Renal pelvis (tissue), 12 donors: Measurements from ENCODE around the gene PSMA4. TPM values are rescaled to one million over a fixed set of nuclear protein-coding genes. Genes with fewer than 3 reads are reported as not detected.
A peak's percentile ranks its signal among the peaks of the same experiment; 100 is the strongest.
"Not testable (repeated sequence)": the region's sequence is repeated elsewhere in the genome, so short reads cannot be mapped to it uniquely, and the experiment has no call there.

ENCODE experiments used
- DNase-seq: peaks from one replicate; pipeline ENCODE4 v3.0.0-alpha.2; 2013
- long read RNA-seq, 16 experiments: transcript quantifications; one replicate each; lab custom pipeline, GENCODE V29; 2026
- polyA plus RNA-seq, 3 donors: library from polyadenylated mRNA; unstranded; fragments of 120-200 nt; gene quantifications; one replicate each; pipeline ENCODE4 v1.2.1, GENCODE V29; 2013; ENCODE audit not compliant: insufficient read length in 3 of 3

Gene PSMA4
- 100 to 1,000 TPM; 247 to 260 (median 255) TPM for polyA plus RNA-seq
- long read RNA-seq, donor 1, full-length matches to known transcripts: 139 of 462 reads
- long read RNA-seq, donor 1, partial matches to known transcripts: 323 of 462 reads
- long read RNA-seq, donor 1, other reads (novel, unspliced or antisense): 0 of 462 reads
- long read RNA-seq, donor 2, full-length matches to known transcripts: 186 of 536 reads
- long read RNA-seq, donor 2, partial matches to known transcripts: 340 of 536 reads
- long read RNA-seq, donor 2, other reads (novel, unspliced or antisense): 10 of 536 reads
- long read RNA-seq, donor 3, full-length matches to known transcripts: 133 of 313 reads
- long read RNA-seq, donor 3, partial matches to known transcripts: 180 of 313 reads
- long read RNA-seq, donor 3, other reads (novel, unspliced or antisense): 0 of 313 reads
- long read RNA-seq, donor 4, full-length matches to known transcripts: 161 of 516 reads
- long read RNA-seq, donor 4, partial matches to known transcripts: 347 of 516 reads
- long read RNA-seq, donor 4, other reads (novel, unspliced or antisense): 8 of 516 reads
- long read RNA-seq, donor 5, full-length matches to known transcripts: 79 of 182 reads
- long read RNA-seq, donor 5, partial matches to known transcripts: 103 of 182 reads
- long read RNA-seq, donor 5, other reads (novel, unspliced or antisense): 0 of 182 reads
- long read RNA-seq, donor 6, full-length matches to known transcripts: 125 of 561 reads
- long read RNA-seq, donor 6, partial matches to known transcripts: 436 of 561 reads
- long read RNA-seq, donor 6, other reads (novel, unspliced or antisense): 0 of 561 reads
- long read RNA-seq, donor 7, full-length matches to known transcripts: 125 of 361 reads
- long read RNA-seq, donor 7, partial matches to known transcripts: 236 of 361 reads
- long read RNA-seq, donor 7, other reads (novel, unspliced or antisense): 0 of 361 reads
- long read RNA-seq, donor 8, full-length matches to known transcripts: 39 of 130 reads
- long read RNA-seq, donor 8, partial matches to known transcripts: 91 of 130 reads
- long read RNA-seq, donor 8, other reads (novel, unspliced or antisense): 0 of 130 reads
- long read RNA-seq, donor 9, full-length matches to known transcripts: 127 of 434 reads
- long read RNA-seq, donor 9, partial matches to known transcripts: 307 of 434 reads
- long read RNA-seq, donor 9, other reads (novel, unspliced or antisense): 0 of 434 reads
- long read RNA-seq, donor 10, full-length matches to known transcripts: 107 of 343 reads
- long read RNA-seq, donor 10, partial matches to known transcripts: 227 of 343 reads
- long read RNA-seq, donor 10, other reads (novel, unspliced or antisense): 9 of 343 reads
- long read RNA-seq, donor 11, full-length matches to known transcripts: 85 of 215 reads
- long read RNA-seq, donor 11, partial matches to known transcripts: 130 of 215 reads
- long read RNA-seq, donor 11, other reads (novel, unspliced or antisense): 0 of 215 reads
- long read RNA-seq, donor 12, full-length matches to known transcripts: 160 of 479 reads
- long read RNA-seq, donor 12, partial matches to known transcripts: 309 of 479 reads
- long read RNA-seq, donor 12, other reads (novel, unspliced or antisense): 10 of 479 reads
- long read RNA-seq, donor 13, full-length matches to known transcripts: 68 of 223 reads
- long read RNA-seq, donor 13, partial matches to known transcripts: 155 of 223 reads
- long read RNA-seq, donor 13, other reads (novel, unspliced or antisense): 0 of 223 reads
- long read RNA-seq, donor 14: 0 reads
- long read RNA-seq, donor 15: 0 reads
- long read RNA-seq, donor 16, full-length matches to known transcripts: 159 of 439 reads
- long read RNA-seq, donor 16, partial matches to known transcripts: 280 of 439 reads
- long read RNA-seq, donor 16, other reads (novel, unspliced or antisense): 0 of 439 reads

GRCh38 chr15:78540141-78540870 is at the start of gene PSMA4:
Gene PSMA4 (plus strand): TSS chr15:78540444. CDS start chr15:78541928, 1,484 bp downstream.
- peak; percentile 90 for DNase-seq

- no peak for DNase-seq
These were observed 47.4 kb upstream of the PSMA4 start for GRCh38 chr15:78492872-78493271.

- no peak for DNase-seq
These were observed 38.4 kb upstream of the PSMA4 start for GRCh38 chr15:78501857-78502256.

GRCh38 chr15:78502641-78503040 is 37.6 kb upstream of the PSMA4 start:
- no peak for DNase-seq

- peak; percentile 98 for DNase-seq
These were observed 33.0 kb upstream of the PSMA4 start, which contains the start of gene HYKK for GRCh38 chr15:78506971-78507830. Gene HYKK (plus strand): TSS chr15:78507577. CDS start chr15:78513089, 5,512 bp downstream.

- no peak for DNase-seq
These were observed 32.4 kb upstream of the PSMA4 start for GRCh38 chr15:78507831-78508160.

- peak; percentile 4 for DNase-seq
These were observed 32.0 kb upstream of the PSMA4 start for GRCh38 chr15:78508272-78508671.

GRCh38 chr15:78509726-78510312 is 30.4 kb upstream of the PSMA4 start:
- DNase-seq: no peak

GRCh38 chr15:78520035-78520434 is 20.2 kb upstream of the PSMA4 start:
- not testable (repeated sequence) for DNase-seq

GRCh38 chr15:78524230-78524629 is 16.0 kb upstream of the PSMA4 start:
- no peak for DNase-seq

GRCh38 chr15:78527325-78527724 is 12.9 kb upstream of the PSMA4 start:
- DNase-seq: no peak

- no peak for DNase-seq
These were observed 6.9 kb upstream of the PSMA4 start for GRCh38 chr15:78533331-78533730.

- no peak for DNase-seq
These were observed 4.1 kb upstream of the PSMA4 start for GRCh38 chr15:78536134-78536533.

- DNase-seq: no peak
These were observed 2.9 kb upstream of the PSMA4 start for GRCh38 chr15:78537266-78537905.

GRCh38 chr15:78538358-78538757 is 1.9 kb upstream of the PSMA4 start:
- no peak for DNase-seq

- DNase-seq: not testable (repeated sequence)
These were observed 642 bp upstream of the PSMA4 start for GRCh38 chr15:78539464-78540140.
